GM21786 (cell line): Measurements from ENCODE around the gene CLTCL1.
"Not testable (repeated sequence)": the region's sequence is repeated elsewhere in the genome, so short reads cannot be mapped to it uniquely, and the experiment has no call there.

ENCODE experiments used
- ATAC-seq: cut with Tn5 transposase; IDR thresholded peaks from one replicate; pipeline ENCODE4 v1.9.1; 2021; ENCODE audit not compliant: unreplicated experiment

The CLTCL1 gene

GRCh38 chr22:19291580-19292457 is at the start of gene CLTCL1:
Gene CLTCL1, minus strand, starts transcription at chr22:19291719. Its CDS starts 78 bp downstream, at chr22:19291641.
- ATAC-seq, result no peak

- ATAC-seq, result no peak
These were observed 45.6 kb upstream of the CLTCL1 start for GRCh38 chr22:19337137-19337536.

- ATAC-seq, result no peak
These were observed 44.9 kb upstream of the CLTCL1 start for GRCh38 chr22:19336133-19337075.

GRCh38 chr22:19331975-19332374 is 40.5 kb upstream of the CLTCL1 start:
- ATAC-seq, result no peak

- ATAC-seq, result no peak
These were observed 40.0 kb upstream of the CLTCL1 start for GRCh38 chr22:19331474-19331873.

- no peak for ATAC-seq
These were observed 39.4 kb upstream of the CLTCL1 start for GRCh38 chr22:19330865-19331418.

GRCh38 chr22:19330205-19330604 is 38.7 kb upstream of the CLTCL1 start:
- ATAC-seq, result not testable (repeated sequence)

- ATAC-seq, result no peak
These were observed 37.9 kb upstream of the CLTCL1 start for GRCh38 chr22:19329454-19329853.

GRCh38 chr22:19325296-19325948 is 33.9 kb upstream of the CLTCL1 start:
- no peak for ATAC-seq

GRCh38 chr22:19323420-19323819 is 31.9 kb upstream of the CLTCL1 start:
- not testable (repeated sequence) for ATAC-seq

- no peak for ATAC-seq
These were observed 30.2 kb upstream of the CLTCL1 start for GRCh38 chr22:19321757-19322156.

GRCh38 chr22:19320136-19320535 is 28.6 kb upstream of the CLTCL1 start:
- ATAC-seq, result not testable (repeated sequence)

- ATAC-seq, result no peak
These were observed 27.8 kb upstream of the CLTCL1 start for GRCh38 chr22:19319281-19319680.

GRCh38 chr22:19317865-19318264 is 26.3 kb upstream of the CLTCL1 start:
- ATAC-seq, result no peak

GRCh38 chr22:19307872-19308271 is 16.4 kb upstream of the CLTCL1 start:
- ATAC-seq, result no peak

- ATAC-seq, result not testable (repeated sequence)
These were observed 15.0 kb upstream of the CLTCL1 start for GRCh38 chr22:19306535-19306934.

- ATAC-seq, result no peak
These were observed 13.0 kb upstream of the CLTCL1 start for GRCh38 chr22:19304547-19304946.

GRCh38 chr22:19303785-19304184 is 12.3 kb upstream of the CLTCL1 start:
- no peak for ATAC-seq

GRCh38 chr22:19295733-19296132 is 4.2 kb upstream of the CLTCL1 start:
- ATAC-seq, result no peak

GRCh38 chr22:19292458-19293230 is 1.1 kb upstream of the CLTCL1 start:
- ATAC-seq, result no peak
